ENCODE measurements around the gene WEE1. TPM values are rescaled to one million over a fixed set of nuclear protein-coding genes. Genes with fewer than 3 reads are reported as not detected.

WEE1 gene
- total and polyA plus RNA-seq, 10 of the 15 experiments (the other 5 are each of a cell fraction or from before 2014, with no cell fraction given): 13.8 to 69.5 (median 45.4) TPM

DNA sequence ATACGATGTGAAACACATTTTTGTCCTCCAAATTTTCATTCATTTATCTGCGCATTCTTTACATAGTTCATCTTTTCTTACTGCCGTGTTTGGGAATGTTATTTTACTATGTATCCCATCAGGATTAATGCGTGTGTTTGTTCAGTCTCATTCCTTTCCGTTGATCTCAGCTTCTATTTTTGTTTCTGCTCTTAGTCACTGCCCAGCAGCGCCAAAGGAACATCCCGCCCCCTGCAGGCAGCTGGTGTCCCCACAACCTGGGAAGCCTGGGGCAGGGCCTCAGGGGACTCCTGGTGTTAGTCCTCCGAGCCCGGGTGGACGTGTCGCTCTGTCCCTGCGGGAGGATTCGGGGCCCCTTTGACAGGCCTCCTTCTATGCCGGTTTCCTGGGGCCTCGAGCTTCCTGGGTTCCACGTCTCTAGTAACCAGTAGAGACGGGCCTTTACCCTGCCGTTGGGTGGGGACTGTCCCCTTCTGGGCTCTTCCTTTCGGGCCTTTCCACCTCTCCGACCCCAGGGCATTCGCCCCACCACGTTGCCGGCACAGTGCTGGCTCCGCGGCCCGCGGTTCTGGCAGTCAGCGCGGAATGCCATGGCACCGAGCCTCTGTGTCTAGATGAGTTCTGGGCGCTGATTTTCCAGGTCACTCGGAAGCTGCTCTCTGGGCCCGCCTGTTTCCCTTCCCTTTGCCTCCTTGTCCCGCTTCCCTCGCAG, 39.8 kb downstream of the WEE1 start (continued):
- TF ChIP-seq, protein P1, sequence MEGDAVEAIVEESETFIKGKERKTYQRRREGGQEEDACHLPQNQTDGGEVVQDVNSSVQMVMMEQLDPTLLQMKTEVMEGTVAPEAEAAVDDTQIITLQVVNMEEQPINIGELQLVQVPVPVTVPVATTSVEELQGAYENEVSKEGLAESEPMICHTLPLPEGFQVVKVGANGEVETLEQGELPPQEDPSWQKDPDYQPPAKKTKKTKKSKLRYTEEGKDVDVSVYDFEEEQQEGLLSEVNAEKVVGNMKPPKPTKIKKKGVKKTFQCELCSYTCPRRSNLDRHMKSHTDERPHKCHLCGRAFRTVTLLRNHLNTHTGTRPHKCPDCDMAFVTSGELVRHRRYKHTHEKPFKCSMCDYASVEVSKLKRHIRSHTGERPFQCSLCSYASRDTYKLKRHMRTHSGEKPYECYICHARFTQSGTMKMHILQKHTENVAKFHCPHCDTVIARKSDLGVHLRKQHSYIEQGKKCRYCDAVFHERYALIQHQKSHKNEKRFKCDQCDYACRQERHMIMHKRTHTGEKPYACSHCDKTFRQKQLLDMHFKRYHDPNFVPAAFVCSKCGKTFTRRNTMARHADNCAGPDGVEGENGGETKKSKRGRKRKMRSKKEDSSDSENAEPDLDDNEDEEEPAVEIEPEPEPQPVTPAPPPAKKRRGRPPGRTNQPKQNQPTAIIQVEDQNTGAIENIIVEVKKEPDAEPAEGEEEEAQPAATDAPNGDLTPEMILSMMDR (IDR thresholded peaks at IDR 0.05 in 2 of 3, conservative IDR thresholded peaks at IDR 0.05 in 1 of 3; ENCODE audit: control insufficient read depth in 2 of 3, extremely low read depth in 1 of 3, insufficient read depth in 1 of 3, low read depth in 3 of 3, low read length in 3 of 3): peak; percentile 94 to 97 (median 96)
- TF ChIP-seq POLR2A (IDR thresholded peaks at IDR 0.05; ENCODE audit: low read depth, low read length) (peak; percentile 60), SMAD5 (IDR thresholded peaks at IDR 0.05; ENCODE audit: low read depth) (no peak), LARP7 (IDR thresholded peaks at IDR 0.05) (peak; percentile 27), FOXM1 (IDR thresholded peaks at IDR 0.05; ENCODE audit: low read depth, low read length) (peak; percentile 71), ETV6 (conservative IDR thresholded peaks at IDR 0.05 in 1 of 2, IDR thresholded peaks at IDR 0.05 in 1 of 2; ENCODE audit: borderline replicate concordance in 1 of 2, low read depth in 1 of 2) (0 out of 4 replicates have a peak, but pooled peaks of 1 of the 2 experiments have one; percentile 55), NFYB (IDR thresholded peaks at IDR 0.05; ENCODE audit: insufficient read depth, low read depth, low read length) (no peak), MEF2B (IDR thresholded peaks at IDR 0.05; ENCODE audit: partially characterized antibody, poor library complexity, severe bottlenecking) (peak; percentile 91), BCL11A (IDR thresholded peaks at IDR 0.05; ENCODE audit: low read depth, low read length) (peak; percentile 37; the same call in 1 of the 2 replicates), IRF4 (IDR thresholded peaks at IDR 0.05; ENCODE audit: low read depth, low read length) (0 out of 2 replicates have a peak, but pooled peaks have one; percentile 53), FOXK2 (IDR thresholded peaks at IDR 0.05) (no peak), NR2F1 (conservative IDR thresholded peaks at IDR 0.05) (peak; percentile 51), CREB1 (IDR thresholded peaks at IDR 0.05; ENCODE audit: low read depth) (peak; percentile 24; the same call in 1 of the 2 replicates), CREM (IDR thresholded peaks at IDR 0.05; ENCODE audit: low read depth) (0 out of 2 replicates have a peak, but pooled peaks have one; percentile 31), TCF12 (IDR thresholded peaks at IDR 0.05; ENCODE audit: low read depth, low read length) (peak; percentile 57; the same call in 1 of the 2 replicates), SRF (IDR thresholded peaks at IDR 0.05; ENCODE audit: low read depth in 2 of 2, low read length in 2 of 2) (0 out of 4 replicates have a peak, but pooled peaks of 1 of the 2 experiments have one; percentile 9), HDAC2 (IDR thresholded peaks at IDR 0.05) (no peak), MEF2A (IDR thresholded peaks at IDR 0.05; ENCODE audit: insufficient read depth, low read depth, low read length) (peak; percentile 95), STAT3 (IDR thresholded peaks at IDR 0.05; ENCODE audit: low read depth, low read length) (no peak), SMC3 (IDR thresholded peaks at IDR 0.05; ENCODE audit: borderline replicate concordance, low read length) (peak; percentile 84), YY1 (IDR thresholded peaks at IDR 0.05; ENCODE audit: low read depth, low read length) (peak; percentile 71; the same call in 1 of the 2 replicates), POU2F2 (IDR thresholded peaks at IDR 0.05; ENCODE audit: borderline replicate concordance, low read depth, low read length) (no peak), EED (IDR thresholded peaks at IDR 0.05; ENCODE audit: low read depth) (peak; percentile 90), RAD21 (IDR thresholded peaks at IDR 0.05; ENCODE audit: insufficient read depth, low read depth, low read length) (peak; percentile 93)
- TF ChIP-seq, protein P2, sequence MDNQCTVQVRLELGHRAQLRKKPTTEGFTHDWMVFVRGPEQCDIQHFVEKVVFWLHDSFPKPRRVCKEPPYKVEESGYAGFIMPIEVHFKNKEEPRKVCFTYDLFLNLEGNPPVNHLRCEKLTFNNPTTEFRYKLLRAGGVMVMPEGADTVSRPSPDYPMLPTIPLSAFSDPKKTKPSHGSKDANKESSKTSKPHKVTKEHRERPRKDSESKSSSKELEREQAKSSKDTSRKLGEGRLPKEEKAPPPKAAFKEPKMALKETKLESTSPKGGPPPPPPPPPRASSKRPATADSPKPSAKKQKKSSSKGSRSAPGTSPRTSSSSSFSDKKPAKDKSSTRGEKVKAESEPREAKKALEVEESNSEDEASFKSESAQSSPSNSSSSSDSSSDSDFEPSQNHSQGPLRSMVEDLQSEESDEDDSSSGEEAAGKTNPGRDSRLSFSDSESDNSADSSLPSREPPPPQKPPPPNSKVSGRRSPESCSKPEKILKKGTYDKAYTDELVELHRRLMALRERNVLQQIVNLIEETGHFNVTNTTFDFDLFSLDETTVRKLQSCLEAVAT (IDR thresholded peaks at IDR 0.05): 0 out of 2 replicates have a peak, but pooled peaks have one; percentile 7
- TF ChIP-seq, protein P3, sequence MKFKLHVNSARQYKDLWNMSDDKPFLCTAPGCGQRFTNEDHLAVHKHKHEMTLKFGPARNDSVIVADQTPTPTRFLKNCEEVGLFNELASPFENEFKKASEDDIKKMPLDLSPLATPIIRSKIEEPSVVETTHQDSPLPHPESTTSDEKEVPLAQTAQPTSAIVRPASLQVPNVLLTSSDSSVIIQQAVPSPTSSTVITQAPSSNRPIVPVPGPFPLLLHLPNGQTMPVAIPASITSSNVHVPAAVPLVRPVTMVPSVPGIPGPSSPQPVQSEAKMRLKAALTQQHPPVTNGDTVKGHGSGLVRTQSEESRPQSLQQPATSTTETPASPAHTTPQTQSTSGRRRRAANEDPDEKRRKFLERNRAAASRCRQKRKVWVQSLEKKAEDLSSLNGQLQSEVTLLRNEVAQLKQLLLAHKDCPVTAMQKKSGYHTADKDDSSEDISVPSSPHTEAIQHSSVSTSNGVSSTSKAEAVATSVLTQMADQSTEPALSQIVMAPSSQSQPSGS (IDR thresholded peaks at IDR 0.05; ENCODE audit: low read length): peak; percentile 68; the same call in 1 of the 2 replicates

All from GM12878 (cell line).